Measurements from ENCODE around the gene NRBP1. TPM values are rescaled to one million over a fixed set of nuclear protein-coding genes. Genes with fewer than 3 reads are reported as not detected.

NRBP1 gene
- total and polyA plus RNA-seq, 10 donors, result 41.8 to 82.0 (median 62.7) TPM

DNA sequence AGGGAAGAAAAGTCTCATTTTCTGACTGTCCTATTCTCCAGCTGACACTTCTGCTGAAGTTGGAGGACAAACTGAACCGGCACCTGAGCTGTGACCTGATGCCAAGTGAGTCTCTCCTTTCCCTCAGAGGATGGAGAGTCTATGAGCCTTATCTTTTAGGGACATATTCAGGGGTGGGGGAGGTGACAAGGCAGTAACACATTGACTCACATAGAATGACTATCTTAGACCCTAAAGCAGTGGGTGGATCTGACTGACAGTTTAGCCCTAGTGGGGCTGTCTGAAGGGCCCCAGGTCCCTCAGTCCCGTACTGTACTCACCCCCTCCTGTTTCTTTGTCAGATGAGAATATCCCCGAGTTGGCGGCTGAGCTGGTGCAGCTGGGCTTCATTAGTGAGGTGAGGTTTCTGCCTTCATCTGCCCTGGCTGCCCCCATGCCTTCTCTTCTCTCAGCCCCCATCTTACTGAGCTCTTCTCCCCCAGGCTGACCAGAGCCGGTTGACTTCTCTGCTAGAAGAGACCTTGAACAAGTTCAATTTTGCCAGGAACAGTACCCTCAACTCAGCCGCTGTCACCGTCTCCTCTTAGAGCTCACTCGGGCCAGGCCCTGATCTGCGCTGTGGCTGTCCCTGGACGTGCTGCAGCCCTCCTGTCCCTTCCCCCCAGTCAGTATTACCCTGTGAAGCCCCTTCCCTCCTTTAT is 12.9 kb downstream of the NRBP1 start:
- WGBS, 5 donors, result 89 to 95% (median 92%) methylated on average over 10 of the region's 10 CpGs

DNA sequence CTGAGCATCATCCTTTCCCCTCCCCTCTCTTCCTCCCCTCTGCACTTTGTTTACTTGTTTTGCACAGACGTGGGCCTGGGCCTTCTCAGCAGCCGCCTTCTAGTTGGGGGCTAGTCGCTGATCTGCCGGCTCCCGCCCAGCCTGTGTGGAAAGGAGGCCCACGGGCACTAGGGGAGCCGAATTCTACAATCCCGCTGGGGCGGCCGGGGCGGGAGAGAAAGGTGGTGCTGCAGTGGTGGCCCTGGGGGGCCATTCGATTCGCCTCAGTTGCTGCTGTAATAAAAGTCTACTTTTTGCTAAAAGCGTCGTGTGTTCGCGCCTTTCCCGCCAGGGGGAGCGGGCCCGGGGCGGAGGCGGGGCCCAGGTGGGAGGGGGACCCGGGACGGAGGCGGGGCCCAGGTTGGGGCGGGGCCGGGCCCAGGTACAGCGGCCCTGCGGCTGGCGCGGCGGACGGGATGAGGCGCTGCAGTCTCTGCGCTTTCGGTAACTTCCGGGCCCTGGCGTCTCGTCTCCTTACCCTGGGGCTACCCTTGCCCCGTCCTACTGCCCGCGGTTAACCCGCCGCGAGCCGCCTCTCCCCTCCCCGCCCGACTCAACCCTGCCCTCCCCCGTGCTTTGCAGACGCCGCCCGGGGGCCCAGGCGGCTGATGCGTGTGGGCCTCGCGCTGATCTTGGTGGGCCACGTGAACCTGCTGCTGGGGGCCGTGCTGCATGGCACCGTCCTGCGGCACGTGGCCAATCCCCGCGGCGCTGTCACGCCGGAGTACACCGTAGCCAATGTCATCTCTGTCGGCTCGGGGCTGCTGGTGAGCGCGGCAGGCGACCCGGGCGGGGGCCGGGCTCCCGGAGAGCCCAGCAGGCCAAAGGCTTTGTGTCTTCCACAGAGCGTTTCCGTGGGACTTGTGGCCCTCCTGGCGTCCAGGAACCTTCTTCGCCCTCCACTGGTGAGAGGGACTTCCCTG is 13.8 kb downstream of the NRBP1 start, which contains the start of gene KRTCAP3:
TSS of gene KRTCAP3 (plus strand) at position 424 of the 962 bp plus-strand sequence. CDS start at position 456, 32 bp downstream.
- DNase-seq, result peak; percentile 88
- Histone ChIP-seq H3K4me3 (peak within 1 kb of the TSS in 3 of 8 donors; percentile 2 to 35 (median 19)), H3K27me3 (replicated peaks in 1 of 7) (no peaks in the 10 kb centered on the region), H3K36me3 (peaks cover 3 to 93% (median 62%) of the 10 kb centered on the region in 6 donors), H3K4me1 (peaks cover 0 to 14% (median 3%) of the 10 kb centered on the region in 6 donors), H3K27ac (peak within 1 kb of the TSS in 5 of 8 donors; percentile 10 to 47 (median 24)), H3K9me3 (no peaks in the 10 kb centered on the region)
- intact Hi-C loops (cut with DNase I; ENCODE audit: low total_unique reads), result no loop called here
- WGBS, 5 donors, result 52 to 67% (median 65%) methylated on average over 61 to 80 of the region's 80 CpGs
- TF ChIP-seq, protein P1, sequence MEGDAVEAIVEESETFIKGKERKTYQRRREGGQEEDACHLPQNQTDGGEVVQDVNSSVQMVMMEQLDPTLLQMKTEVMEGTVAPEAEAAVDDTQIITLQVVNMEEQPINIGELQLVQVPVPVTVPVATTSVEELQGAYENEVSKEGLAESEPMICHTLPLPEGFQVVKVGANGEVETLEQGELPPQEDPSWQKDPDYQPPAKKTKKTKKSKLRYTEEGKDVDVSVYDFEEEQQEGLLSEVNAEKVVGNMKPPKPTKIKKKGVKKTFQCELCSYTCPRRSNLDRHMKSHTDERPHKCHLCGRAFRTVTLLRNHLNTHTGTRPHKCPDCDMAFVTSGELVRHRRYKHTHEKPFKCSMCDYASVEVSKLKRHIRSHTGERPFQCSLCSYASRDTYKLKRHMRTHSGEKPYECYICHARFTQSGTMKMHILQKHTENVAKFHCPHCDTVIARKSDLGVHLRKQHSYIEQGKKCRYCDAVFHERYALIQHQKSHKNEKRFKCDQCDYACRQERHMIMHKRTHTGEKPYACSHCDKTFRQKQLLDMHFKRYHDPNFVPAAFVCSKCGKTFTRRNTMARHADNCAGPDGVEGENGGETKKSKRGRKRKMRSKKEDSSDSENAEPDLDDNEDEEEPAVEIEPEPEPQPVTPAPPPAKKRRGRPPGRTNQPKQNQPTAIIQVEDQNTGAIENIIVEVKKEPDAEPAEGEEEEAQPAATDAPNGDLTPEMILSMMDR (IDR thresholded peaks at IDR 0.05 in 8 of 11, conservative IDR thresholded peaks at IDR 0.05 in 3 of 11), result peak in 4 of 11 experiments; percentile 8 to 36 (median 20)
- TF ChIP-seq POLR2A (IDR thresholded peaks at IDR 0.05), result no peak
- peak; percentile 29 to 76 (median 31) for TF ChIP-seq POLR2AphosphoS5 (IDR thresholded peaks at IDR 0.05)

More for the DNA sequence above, 12.9 kb downstream of the NRBP1 start:
- no peaks in the 10 kb centered on the region for H3K9me3 ChIP-seq
- DNase-seq, result no peak
- peak overlapping the region in 1 of 8 donors; percentile 47 for H3K27ac ChIP-seq
- no peaks in the 10 kb centered on the region for H3K27me3 ChIP-seq (replicated peaks in 1 of 7)
- H3K4me1 ChIP-seq, result peaks cover 0 to 14% (median 3%) of the 10 kb centered on the region in 6 donors
- peaks cover 7 to 98% (median 69%) of the 10 kb centered on the region in 6 donors for H3K36me3 ChIP-seq
- no peak overlapping the region for H3K4me3 ChIP-seq
- TF ChIP-seq POLR2AphosphoS5 (IDR thresholded peaks at IDR 0.05), result no peak
- no peak for TF ChIP-seq POLR2A (IDR thresholded peaks at IDR 0.05)
- TF ChIP-seq, protein P1 (IDR thresholded peaks at IDR 0.05 in 8 of 11, conservative IDR thresholded peaks at IDR 0.05 in 3 of 11), result no peak
- intact Hi-C loops (cut with DNase I; ENCODE audit: low total_unique reads), result no loop called here

DNA sequence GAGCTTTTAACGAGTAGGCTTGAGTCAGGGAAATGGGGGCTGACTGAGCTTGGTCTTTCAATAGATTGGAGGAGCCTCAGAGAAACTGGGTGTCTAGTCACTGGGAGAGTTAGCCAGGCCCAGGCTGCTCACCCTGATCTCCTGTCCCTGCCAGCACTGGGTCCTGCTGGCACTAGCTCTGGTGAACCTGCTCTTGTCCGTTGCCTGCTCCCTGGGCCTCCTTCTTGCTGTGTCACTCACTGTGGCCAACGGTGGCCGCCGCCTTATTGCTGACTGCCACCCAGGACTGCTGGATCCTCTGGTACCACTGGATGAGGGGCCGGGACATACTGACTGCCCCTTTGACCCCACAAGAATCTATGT is 14.5 kb downstream of the NRBP1 start:
- Histone ChIP-seq H3K4me3 (no peak overlapping the region), H3K27ac (peak overlapping the region in 4 of 8 donors; percentile 10 to 47 (median 26)), H3K27me3 (replicated peaks in 1 of 7) (no peaks in the 10 kb centered on the region), H3K9me3 (no peaks in the 10 kb centered on the region), H3K4me1 (peaks cover 0 to 14% (median 3%) of the 10 kb centered on the region in 6 donors), H3K36me3 (peaks cover 2 to 93% (median 59%) of the 10 kb centered on the region in 6 donors)
- WGBS, 5 donors, result 71 to 93% (median 85%) methylated on average over 2 to 6 of the region's 6 CpGs
- no peak for TF ChIP-seq POLR2AphosphoS5 (IDR thresholded peaks at IDR 0.05)
- TF ChIP-seq, protein P1 (IDR thresholded peaks at IDR 0.05 in 8 of 11, conservative IDR thresholded peaks at IDR 0.05 in 3 of 11), result no peak
- TF ChIP-seq POLR2A (IDR thresholded peaks at IDR 0.05), result no peak
- no peak for DNase-seq
- intact Hi-C loops (cut with DNase I; ENCODE audit: low total_unique reads), result no loop called here

Data from spleen (tissue), 11 donors.